HTERT RPE-1 (cell line): ENCODE data around the gene FIS1.

Source experiments
- in situ Hi-C: fragments of 300-500 bp; cut with MboI; formaldehyde crosslinking; loops from 4 replicates; pipeline ENCODE4 v1.14.3; 2020; ENCODE audit warnings: low sequenced_read_pairs

Gene FIS1

GRCh38 chr7:101235050-101235449, 9.8 kb downstream of the FIS1 start:
- in situ Hi-C loops, result no loop called here

GRCh38 chr7:101234636-101235035, 10.2 kb downstream of the FIS1 start:
- in situ Hi-C loops, result no loop called here

DNA sequence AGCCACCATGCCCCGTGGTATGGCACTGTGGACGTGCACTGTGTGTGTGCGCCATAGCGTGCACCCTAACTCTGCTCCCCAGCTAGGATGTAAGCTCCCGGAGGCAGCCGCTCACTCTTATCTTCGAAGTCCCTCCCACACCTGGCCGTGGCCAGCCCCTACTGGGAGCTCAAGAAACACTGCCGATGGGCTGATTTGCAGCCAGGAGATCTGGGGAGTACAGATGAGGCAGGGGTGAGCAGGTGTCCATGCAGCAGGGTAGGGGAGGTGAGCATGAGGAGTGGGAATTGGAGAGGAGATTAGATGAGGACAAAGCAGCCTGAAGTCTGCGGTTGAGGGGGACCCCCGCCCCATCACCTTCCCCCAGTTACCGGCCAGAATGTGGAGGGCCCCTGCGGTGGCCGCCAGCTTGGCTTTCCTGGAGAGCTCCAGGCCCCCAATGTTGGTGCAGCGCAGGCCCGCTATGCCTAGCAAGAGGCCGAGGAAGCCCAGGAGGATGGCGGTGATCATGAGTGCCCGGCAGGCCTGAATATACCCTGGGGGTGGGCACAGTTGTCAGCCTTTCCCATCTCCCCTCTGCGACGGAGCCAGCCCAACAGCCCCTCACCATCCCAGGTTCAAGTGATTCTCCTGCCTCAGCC, 10.9 kb downstream of the FIS1 start:
- in situ Hi-C loops, result no loop called here

GRCh38 chr7:101232141-101232850, 12.6 kb downstream of the FIS1 start:
- in situ Hi-C loops, result no loop called here

- in situ Hi-C loops, result no loop called here
These were observed 13.2 kb downstream of the FIS1 start for GRCh38 chr7:101231644-101232043.

DNA sequence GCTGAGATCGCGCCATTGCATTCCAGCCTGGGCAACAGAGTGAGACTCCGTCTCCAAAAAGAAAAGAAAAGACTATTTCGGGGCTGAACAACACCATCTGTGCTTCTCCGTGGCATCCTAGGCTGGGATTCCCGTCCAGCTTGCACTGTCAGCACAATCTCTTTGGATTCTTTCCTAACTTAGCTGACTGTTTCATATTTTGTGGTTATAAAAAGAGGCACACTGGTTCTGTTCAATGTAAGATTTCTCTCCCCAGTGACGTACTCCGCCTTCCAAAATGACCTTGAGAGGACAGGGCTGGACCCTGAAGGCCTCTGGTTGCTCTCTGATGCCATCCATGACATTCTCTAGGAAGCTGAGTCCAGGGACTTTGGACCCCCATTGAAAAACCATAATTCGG, 18.2 kb downstream of the FIS1 start:
- in situ Hi-C loops, result no loop called here

GRCh38 chr7:101225650-101226049, 19.2 kb downstream of the FIS1 start:
- in situ Hi-C loops, result no loop called here

GRCh38 chr7:101223528-101223927, 21.4 kb downstream of the FIS1 start:
- in situ Hi-C loops, result no loop called here

DNA sequence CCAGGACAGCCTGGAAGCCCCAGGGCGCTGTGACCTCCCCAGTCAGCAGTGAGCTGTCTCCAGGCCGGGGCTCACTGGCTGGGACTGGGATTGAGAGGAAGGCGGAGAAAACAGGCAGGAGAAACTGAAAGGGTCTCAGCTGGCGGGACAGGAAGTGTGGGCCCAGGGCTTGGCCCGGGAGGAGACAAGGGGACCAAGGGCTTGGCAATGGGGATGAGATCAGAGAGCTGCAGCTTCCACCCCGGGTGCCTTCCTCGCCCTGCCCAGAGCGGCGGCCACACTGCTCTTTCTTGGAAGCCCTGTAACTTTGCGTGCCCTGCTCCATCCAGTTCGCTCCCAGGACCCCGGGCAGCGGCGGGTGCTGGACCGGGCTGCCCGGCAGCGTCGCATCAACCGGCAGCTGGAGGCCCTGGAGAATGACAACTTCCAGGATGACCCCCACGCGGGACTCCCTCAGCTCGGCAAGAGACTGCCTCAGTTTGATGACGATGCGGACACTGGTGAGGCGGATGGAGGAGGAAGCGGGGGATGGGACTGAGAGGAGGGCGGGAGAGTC, 22.5 kb downstream of the FIS1 start:
- in situ Hi-C loops, result no loop called here

DNA sequence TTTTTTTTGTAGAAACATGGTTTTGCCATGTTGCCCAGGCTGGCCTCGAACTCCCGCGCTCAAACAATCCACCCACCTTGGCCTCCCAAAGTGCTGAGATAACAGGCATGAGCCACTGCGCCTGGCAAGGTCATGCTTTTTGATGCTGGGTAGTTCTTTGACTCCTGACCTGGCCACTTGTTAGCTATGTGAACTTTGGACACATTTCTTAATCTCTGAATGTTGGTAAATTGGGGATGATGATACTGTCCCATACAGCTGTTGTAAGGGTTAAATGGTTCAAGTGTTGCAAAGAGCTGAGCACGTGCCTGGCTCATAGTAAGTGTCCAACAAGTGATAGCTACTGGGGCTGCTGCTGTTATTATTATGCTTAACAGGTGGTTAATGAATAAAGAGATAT, 24.6 kb downstream of the FIS1 start:
- in situ Hi-C loops, result no loop called here

DNA sequence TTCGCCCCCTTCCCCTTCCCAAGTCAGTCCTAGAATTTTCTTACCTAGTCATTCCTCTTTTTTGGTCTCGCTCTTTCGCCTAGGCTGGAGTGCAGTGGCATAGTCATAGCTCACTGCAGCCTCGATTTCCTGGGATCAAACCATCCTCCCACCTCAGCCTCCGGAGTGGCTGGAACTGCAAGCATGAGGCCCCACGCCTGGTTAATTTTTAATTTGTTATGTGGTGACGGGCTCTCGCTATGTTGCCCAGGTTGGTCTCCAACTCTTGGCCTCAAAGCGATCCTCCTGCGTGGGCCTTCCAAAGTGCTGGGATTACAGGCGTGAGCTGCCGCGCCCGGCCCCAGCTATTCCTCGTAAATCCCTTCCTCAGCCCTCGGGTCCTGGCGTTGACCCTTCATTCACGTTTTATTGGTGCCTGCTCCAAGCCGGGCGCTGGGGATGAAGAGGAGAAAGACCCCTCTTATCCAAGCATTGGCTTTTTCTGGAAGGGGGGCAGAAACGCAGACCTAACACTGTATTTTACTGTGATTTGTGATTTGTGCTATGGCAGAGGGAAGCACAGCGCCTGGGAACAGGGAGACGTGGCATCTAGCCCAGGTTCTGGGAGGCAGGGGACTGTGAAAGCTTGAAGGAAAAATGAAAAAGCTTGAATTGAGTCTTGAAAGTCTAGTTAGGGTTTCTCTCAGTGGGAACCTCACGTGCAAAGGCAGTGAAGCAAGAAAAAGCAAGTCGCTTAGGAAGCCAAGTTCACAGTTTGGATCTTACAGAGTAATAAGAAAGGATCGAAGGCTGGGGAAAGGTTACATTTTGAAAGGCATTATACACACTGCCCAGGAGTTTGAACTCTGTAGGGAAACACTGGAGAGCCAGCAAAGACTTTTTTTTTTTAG, 26.4 kb downstream of the FIS1 start:
- in situ Hi-C loops, result no loop called here

- in situ Hi-C loops, result no loop called here
These were observed 27.3 kb downstream of the FIS1 start, which contains the start of the genes PLOD3 and ZNHIT1 for GRCh38 chr7:101217388-101218235. PLOD3 (minus strand) TSS chr7:101217581; CDS start chr7:101217274, 307 bp downstream. ZNHIT1 (plus strand) TSS chr7:101218165; CDS start chr7:101218196, 31 bp downstream.

- in situ Hi-C loops, result no loop called here
These were observed 28.0 kb downstream of the FIS1 start for GRCh38 chr7:101216860-101217387.

DNA sequence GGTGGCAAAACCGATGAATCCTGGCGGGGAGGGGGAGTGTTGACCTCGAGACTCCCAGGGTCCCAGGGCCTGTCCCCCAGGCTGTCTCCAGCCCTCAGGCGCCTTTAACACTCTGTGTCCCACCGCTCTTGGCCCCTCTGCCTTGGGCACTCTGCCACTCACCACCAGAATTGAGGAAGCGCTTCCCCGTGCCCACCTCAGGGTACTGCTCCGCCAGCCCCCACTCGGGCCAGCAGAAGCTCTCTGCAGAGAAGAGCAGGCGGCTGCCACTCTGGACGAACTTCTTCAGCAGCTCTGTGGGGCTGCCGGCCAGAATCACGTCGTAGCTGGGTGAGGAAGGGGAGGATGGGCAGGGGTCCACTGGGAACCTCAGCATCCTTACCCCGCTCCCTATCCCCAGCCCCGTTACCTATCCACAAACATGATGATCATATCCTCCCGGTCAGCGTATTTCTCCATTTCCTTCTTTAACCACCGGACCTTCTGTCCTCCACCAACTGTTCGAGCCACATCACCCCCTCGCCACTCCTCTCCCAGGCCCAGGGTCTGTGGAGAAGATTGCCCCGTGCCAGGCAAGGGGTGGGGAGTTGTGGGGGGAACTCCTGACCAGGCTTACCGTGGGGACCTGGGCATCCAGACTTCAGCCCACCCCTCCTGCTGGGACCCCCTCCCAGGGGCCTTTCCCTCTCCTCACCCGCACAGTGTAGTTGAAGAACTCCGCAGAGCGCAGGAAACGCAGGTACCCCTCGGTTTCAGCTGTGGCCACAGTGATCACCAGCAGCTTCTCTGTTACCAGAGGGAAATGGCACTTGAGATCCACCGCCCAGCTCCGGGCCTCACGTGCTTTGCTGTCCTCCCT, 28.7 kb downstream of the FIS1 start:
- in situ Hi-C loops, result no loop called here

DNA sequence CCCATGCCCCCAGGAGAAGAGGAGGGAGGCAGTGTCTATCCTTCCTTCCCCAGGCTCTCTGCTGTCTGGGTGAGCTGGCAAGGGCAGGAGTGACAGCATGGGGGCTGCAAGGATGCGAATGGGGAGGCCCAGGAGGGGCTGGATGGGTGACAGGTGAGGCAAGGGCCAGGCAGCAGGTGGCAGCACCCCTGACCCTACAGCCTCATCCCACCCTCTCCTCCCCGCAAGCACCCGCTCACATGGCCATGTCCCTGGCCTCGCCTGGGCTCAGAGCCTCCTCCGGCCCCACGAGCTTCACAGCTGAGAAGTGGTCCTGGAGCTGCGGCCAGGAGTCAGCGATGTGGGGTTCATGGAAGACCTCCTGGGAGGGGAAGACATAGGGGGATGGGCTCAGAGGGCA, 32.9 kb downstream of the FIS1 start:
- in situ Hi-C loops, result no loop called here

GRCh38 chr7:101211501-101211900, 33.4 kb downstream of the FIS1 start:
- in situ Hi-C loops, result no loop called here

DNA sequence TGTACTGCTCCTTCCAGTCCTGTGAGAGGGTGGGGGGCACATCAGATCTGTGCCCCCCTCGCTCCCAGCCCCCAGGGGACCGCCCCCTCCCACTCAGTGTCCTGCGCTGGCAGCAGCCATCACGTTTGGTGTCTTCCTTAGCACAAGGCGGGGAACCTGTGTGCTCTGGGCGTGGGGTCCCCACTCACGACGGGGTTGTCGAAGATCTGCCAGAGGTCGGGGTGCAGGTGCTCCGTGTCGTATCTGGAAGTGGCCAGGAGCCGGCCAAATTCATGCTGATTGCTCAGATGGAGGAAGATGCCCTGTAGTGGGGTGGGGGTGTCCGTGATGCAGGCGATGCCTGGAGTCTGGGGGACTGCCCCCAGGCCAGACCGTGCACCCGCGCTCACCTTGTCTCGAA, 34.7 kb downstream of the FIS1 start:
- in situ Hi-C loops, result no loop called here

DNA sequence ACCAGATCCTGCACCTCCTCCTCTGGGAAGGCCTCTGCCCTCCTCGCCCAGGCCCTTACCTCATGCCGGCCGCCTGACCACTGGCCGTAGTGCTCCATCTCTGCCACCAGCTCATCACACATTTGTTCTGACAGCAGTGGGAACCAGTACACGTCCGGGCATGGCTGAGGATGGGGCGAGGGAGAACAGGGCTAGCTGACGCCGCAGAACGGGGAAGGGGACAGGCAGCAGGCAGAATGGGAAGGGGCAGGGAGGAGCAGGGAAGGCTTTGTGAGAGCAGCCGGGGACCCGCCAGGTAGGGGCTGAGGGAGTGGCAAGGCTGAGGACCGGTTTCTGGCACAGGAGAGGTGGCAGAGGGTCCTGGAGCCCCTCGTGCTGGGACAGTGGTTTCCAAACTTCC, 36.1 kb downstream of the FIS1 start:
- in situ Hi-C loops, result no loop called here

GRCh38 chr7:101207459-101207858, 37.4 kb downstream of the FIS1 start:
- in situ Hi-C loops, result no loop called here
